ENCODE data around the gene SSUH2.

The SSUH2 gene

GRCh38 chr3:8640223-8640622 is 4.4 kb downstream of the SSUH2 start:
- no peak for DNase-seq (ENCODE audit: low read depth in 2 of 2)

GRCh38 chr3:8639659-8640000 is 5.0 kb downstream of the SSUH2 start:
- DNase-seq (ENCODE audit: low read depth in 2 of 2): no peak

- DNase-seq (ENCODE audit: low read depth in 2 of 2): no peak
These were observed 5.5 kb downstream of the SSUH2 start for GRCh38 chr3:8638994-8639658.

- no peak for DNase-seq (ENCODE audit: low read depth in 2 of 2)
These were observed 7.2 kb downstream of the SSUH2 start for GRCh38 chr3:8637348-8637747.

GRCh38 chr3:8635631-8636030 is 9.0 kb downstream of the SSUH2 start:
- DNase-seq (ENCODE audit: low read depth in 2 of 2): no peak

- DNase-seq (ENCODE audit: low read depth in 2 of 2): no peak
These were observed 9.5 kb downstream of the SSUH2 start for GRCh38 chr3:8635125-8635524.

- DNase-seq (ENCODE audit: low read depth in 2 of 2): no peak
These were observed 12.0 kb downstream of the SSUH2 start for GRCh38 chr3:8632402-8633237.

- DNase-seq (ENCODE audit: low read depth in 2 of 2): no peak
These were observed 12.9 kb downstream of the SSUH2 start for GRCh38 chr3:8631661-8632060.

- no peak for DNase-seq (ENCODE audit: low read depth in 2 of 2)
These were observed 15.2 kb downstream of the SSUH2 start for GRCh38 chr3:8629151-8630021.

GRCh38 chr3:8627949-8628348 is 16.6 kb downstream of the SSUH2 start:
- no peak for DNase-seq (ENCODE audit: low read depth in 2 of 2)

- no peak for DNase-seq (ENCODE audit: low read depth in 2 of 2)
These were observed 17.2 kb downstream of the SSUH2 start for GRCh38 chr3:8627201-8627940.

GRCh38 chr3:8625991-8626390 is 18.6 kb downstream of the SSUH2 start:
- DNase-seq (ENCODE audit: low read depth in 2 of 2): no peak

GRCh38 chr3:8624612-8625011 is 20.0 kb downstream of the SSUH2 start:
- no peak for DNase-seq (ENCODE audit: low read depth in 2 of 2)

- no peak for DNase-seq (ENCODE audit: low read depth in 2 of 2)
These were observed 20.9 kb downstream of the SSUH2 start for GRCh38 chr3:8623741-8624140.

- peak in 1 of 2 experiments; percentile 33 for DNase-seq (ENCODE audit: low read depth in 2 of 2)
These were observed 21.5 kb downstream of the SSUH2 start for GRCh38 chr3:8622873-8623691.

- peak; percentile 63 to 67 for DNase-seq (ENCODE audit: low read depth in 2 of 2)
These were observed 22.7 kb downstream of the SSUH2 start for GRCh38 chr3:8621872-8622271.

- no peak for DNase-seq (ENCODE audit: low read depth in 2 of 2)
These were observed 23.5 kb downstream of the SSUH2 start for GRCh38 chr3:8621141-8621540.

- DNase-seq (ENCODE audit: low read depth in 2 of 2): peak; percentile 36 to 42
These were observed 25.1 kb downstream of the SSUH2 start for GRCh38 chr3:8619548-8619947.

- no peak for DNase-seq (ENCODE audit: low read depth in 2 of 2)
These were observed 25.6 kb downstream of the SSUH2 start for GRCh38 chr3:8618950-8619349.

GRCh38 chr3:8617921-8618320 is 26.7 kb downstream of the SSUH2 start:
- no peak for DNase-seq (ENCODE audit: low read depth in 2 of 2)

- no peak for DNase-seq (ENCODE audit: low read depth in 2 of 2)
These were observed 33.6 kb downstream of the SSUH2 start for GRCh38 chr3:8610951-8611350.
